Measurements from ENCODE around the gene NLGN1. TPM values are rescaled to one million over a fixed set of nuclear protein-coding genes. Genes with fewer than 3 reads are reported as not detected.

The NLGN1 gene
- total RNA-seq, 1 experiment from 2014 or later: not detected

DNA sequence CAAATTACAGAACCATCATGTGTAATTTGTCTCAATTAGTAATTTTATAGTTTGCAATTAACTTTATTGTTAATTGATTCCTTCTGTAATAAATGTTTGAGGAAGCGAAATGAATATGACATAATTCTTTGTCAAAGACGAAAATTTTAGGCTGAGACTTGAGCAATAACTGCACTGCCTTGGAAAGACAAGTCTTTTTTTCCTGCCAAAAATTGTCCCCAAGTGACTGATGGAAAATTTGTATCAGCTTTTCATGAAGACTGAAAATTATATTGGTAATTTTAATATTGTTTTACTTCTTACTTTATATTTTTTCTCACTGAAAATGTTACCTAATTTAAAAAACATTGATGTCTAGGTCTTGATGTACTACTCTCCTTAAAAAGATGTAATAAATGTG lies 622.6 kb downstream of the NLGN1 start (continued):
- TF ChIP-seq, protein P1, sequence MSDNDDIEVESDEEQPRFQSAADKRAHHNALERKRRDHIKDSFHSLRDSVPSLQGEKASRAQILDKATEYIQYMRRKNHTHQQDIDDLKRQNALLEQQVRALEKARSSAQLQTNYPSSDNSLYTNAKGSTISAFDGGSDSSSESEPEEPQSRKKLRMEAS (IDR thresholded peaks at IDR 0.05): no peak
- TF ChIP-seq TCF7L2 (IDR thresholded peaks at IDR 0.05; ENCODE audit: borderline replicate concordance, extremely low read depth, insufficient read depth, insufficient read length) (no peak), EZH2 (IDR thresholded peaks at IDR 0.05) (no peak)

DNA sequence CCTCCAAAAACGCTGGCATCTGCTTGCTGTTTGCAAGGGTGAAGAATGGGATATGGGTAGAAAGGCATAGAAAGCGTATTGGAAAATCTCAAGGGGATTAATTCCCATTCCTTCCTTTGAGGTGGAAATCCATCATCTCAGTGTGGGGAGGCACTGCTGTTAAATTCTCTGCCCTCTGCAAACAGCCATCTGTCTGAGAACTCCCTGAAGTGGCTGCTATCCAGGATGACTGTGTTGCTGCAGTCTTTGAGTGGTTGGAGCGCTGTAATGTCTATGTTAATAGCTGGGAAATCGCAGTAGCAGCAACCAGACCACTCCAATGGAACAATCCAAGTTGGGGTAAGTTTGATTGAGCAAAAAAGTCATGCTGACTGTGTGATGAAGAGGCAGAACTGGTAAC lies 625.9 kb downstream of the NLGN1 start:
- Histone ChIP-seq H3K4me3 (replicated peaks in 1 of 2; ENCODE audit: low read depth in 1 of 2, low read length in 2 of 2) (no peak overlapping the region), H3K9me2 (ENCODE audit: insufficient read depth) (no peaks in the 10 kb centered on the region), H2AFZ (ENCODE audit: low read depth, low read length, poor library complexity, severe bottlenecking) (no peak overlapping the region), H3K4me1 (ENCODE audit: control insufficient read depth in 1 of 2, insufficient read depth in 2 of 2, low read length in 2 of 2) (no peaks in the 10 kb centered on the region), H3K36me3 (ENCODE audit: control insufficient read depth in 1 of 2, insufficient read depth in 2 of 2, low read length in 2 of 2) (no peaks in the 10 kb centered on the region), H3K9ac (ENCODE audit: low read length) (no peak overlapping the region), H3K27me3 (ENCODE audit: insufficient read depth, low read length) (no peaks in the 10 kb centered on the region), H3K79me2 (ENCODE audit: insufficient read depth, low read length) (no peaks in the 10 kb centered on the region), H3K4me2 (ENCODE audit: low read length) (no peak overlapping the region), H3K9me3 (ENCODE audit: control insufficient read depth in 1 of 2, insufficient read depth in 1 of 2, low read depth in 1 of 2, low read length in 2 of 2) (no peaks in the 10 kb centered on the region), H3K27ac (ENCODE audit: low read depth, low read length) (no peak overlapping the region), H4K20me1 (ENCODE audit: insufficient read depth) (no peaks in the 10 kb centered on the region)
- intact Hi-C loops (cut with micrococcal nuclease): no loop called here
- BruUV-seq (replicated peaks): no TSS peak
- RAD21 ChIA-PET (ENCODE audit: low non-redundant PET in 1 of 2, low total read pairs in 2 of 2, uncharacterized antibody in 2 of 2, unreplicated experiment in 2 of 2): no interaction called here
- DNase-seq (ENCODE audit: low read depth, low spot score) (no peak), ATAC-seq (no peak)
- CTCF ChIA-PET: no interaction called here
- POLR2A ChIA-PET: no interaction called here
- TF ChIP-seq, protein P2, sequence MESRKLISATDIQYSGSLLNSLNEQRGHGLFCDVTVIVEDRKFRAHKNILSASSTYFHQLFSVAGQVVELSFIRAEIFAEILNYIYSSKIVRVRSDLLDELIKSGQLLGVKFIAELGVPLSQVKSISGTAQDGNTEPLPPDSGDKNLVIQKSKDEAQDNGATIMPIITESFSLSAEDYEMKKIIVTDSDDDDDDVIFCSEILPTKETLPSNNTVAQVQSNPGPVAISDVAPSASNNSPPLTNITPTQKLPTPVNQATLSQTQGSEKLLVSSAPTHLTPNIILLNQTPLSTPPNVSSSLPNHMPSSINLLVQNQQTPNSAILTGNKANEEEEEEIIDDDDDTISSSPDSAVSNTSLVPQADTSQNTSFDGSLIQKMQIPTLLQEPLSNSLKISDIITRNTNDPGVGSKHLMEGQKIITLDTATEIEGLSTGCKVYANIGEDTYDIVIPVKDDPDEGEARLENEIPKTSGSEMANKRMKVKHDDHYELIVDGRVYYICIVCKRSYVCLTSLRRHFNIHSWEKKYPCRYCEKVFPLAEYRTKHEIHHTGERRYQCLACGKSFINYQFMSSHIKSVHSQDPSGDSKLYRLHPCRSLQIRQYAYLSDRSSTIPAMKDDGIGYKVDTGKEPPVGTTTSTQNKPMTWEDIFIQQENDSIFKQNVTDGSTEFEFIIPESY (IDR thresholded peaks at IDR 0.05; ENCODE audit: extremely low read depth, insufficient replicate concordance, low read length): no peak
- TF ChIP-seq SRF (IDR thresholded peaks at IDR 0.05; ENCODE audit: low read depth): no peak
- no peak for TF ChIP-seq ZNF274 (IDR thresholded peaks at IDR 0.05; ENCODE audit: low read depth, low read length)
- TF ChIP-seq CBX3 (IDR thresholded peaks at IDR 0.05; ENCODE audit: low read depth): no peak
- TF ChIP-seq YY1 (IDR thresholded peaks at IDR 0.05; ENCODE audit: extremely low read depth, insufficient replicate concordance, low read depth, low read length): no peak
- TF ChIP-seq, protein P3, sequence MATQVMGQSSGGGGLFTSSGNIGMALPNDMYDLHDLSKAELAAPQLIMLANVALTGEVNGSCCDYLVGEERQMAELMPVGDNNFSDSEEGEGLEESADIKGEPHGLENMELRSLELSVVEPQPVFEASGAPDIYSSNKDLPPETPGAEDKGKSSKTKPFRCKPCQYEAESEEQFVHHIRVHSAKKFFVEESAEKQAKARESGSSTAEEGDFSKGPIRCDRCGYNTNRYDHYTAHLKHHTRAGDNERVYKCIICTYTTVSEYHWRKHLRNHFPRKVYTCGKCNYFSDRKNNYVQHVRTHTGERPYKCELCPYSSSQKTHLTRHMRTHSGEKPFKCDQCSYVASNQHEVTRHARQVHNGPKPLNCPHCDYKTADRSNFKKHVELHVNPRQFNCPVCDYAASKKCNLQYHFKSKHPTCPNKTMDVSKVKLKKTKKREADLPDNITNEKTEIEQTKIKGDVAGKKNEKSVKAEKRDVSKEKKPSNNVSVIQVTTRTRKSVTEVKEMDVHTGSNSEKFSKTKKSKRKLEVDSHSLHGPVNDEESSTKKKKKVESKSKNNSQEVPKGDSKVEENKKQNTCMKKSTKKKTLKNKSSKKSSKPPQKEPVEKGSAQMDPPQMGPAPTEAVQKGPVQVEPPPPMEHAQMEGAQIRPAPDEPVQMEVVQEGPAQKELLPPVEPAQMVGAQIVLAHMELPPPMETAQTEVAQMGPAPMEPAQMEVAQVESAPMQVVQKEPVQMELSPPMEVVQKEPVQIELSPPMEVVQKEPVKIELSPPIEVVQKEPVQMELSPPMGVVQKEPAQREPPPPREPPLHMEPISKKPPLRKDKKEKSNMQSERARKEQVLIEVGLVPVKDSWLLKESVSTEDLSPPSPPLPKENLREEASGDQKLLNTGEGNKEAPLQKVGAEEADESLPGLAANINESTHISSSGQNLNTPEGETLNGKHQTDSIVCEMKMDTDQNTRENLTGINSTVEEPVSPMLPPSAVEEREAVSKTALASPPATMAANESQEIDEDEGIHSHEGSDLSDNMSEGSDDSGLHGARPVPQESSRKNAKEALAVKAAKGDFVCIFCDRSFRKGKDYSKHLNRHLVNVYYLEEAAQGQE (IDR thresholded peaks at IDR 0.05; ENCODE audit: low read depth): no peak
- no peak for TF ChIP-seq EZH2 (IDR thresholded peaks at IDR 0.05)
- no peak for TF ChIP-seq SP1 (IDR thresholded peaks at IDR 0.05; ENCODE audit: low read depth)
- TF ChIP-seq ELF1 (IDR thresholded peaks at IDR 0.05; ENCODE audit: borderline replicate concordance, low read depth): no peak
- TF ChIP-seq, protein P1 (IDR thresholded peaks at IDR 0.05): no peak
- TF ChIP-seq, protein P4, sequence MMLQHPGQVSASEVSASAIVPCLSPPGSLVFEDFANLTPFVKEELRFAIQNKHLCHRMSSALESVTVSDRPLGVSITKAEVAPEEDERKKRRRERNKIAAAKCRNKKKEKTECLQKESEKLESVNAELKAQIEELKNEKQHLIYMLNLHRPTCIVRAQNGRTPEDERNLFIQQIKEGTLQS (IDR thresholded peaks at IDR 0.05): no peak
- no peak for TF ChIP-seq POLR2A (IDR thresholded peaks at IDR 0.05; ENCODE audit: borderline replicate concordance, extremely low read depth, insufficient read depth, insufficient read length)
- TF ChIP-seq EGR1 (IDR thresholded peaks at IDR 0.05; ENCODE audit: low read depth): no peak
- no peak for TF ChIP-seq ZFX (IDR thresholded peaks at IDR 0.05)
